ENCODE data around the gene ZNF540. TPM values are rescaled to one million over a fixed set of nuclear protein-coding genes. Genes with fewer than 3 reads are reported as not detected.

The ZNF540 gene
- total and polyA plus RNA-seq, 2 of the 8 experiments (the other 6 are each of a cell fraction or from before 2014, with no cell fraction given) = 0.15 to 0.17 TPM

DNA sequence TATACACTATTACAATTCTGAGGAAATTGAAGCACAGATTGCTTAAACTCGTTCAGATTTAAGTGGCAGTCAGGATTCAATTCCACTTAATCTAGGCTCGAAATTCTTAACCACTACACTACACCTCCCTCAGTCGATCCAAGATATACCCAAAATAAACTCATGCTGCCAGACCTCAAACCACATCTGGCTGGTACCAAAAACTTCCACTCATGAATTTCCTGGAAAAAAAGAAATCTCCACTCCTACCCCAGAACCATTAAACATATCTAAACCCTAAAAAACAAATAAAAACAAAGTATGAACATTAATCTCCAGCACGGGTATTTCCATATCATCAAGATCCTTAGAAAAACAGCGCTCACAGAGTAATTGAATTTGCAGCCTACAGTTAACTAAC, 59.4 kb downstream of the ZNF540 start (continued):
- TF ChIP-seq, protein P1, sequence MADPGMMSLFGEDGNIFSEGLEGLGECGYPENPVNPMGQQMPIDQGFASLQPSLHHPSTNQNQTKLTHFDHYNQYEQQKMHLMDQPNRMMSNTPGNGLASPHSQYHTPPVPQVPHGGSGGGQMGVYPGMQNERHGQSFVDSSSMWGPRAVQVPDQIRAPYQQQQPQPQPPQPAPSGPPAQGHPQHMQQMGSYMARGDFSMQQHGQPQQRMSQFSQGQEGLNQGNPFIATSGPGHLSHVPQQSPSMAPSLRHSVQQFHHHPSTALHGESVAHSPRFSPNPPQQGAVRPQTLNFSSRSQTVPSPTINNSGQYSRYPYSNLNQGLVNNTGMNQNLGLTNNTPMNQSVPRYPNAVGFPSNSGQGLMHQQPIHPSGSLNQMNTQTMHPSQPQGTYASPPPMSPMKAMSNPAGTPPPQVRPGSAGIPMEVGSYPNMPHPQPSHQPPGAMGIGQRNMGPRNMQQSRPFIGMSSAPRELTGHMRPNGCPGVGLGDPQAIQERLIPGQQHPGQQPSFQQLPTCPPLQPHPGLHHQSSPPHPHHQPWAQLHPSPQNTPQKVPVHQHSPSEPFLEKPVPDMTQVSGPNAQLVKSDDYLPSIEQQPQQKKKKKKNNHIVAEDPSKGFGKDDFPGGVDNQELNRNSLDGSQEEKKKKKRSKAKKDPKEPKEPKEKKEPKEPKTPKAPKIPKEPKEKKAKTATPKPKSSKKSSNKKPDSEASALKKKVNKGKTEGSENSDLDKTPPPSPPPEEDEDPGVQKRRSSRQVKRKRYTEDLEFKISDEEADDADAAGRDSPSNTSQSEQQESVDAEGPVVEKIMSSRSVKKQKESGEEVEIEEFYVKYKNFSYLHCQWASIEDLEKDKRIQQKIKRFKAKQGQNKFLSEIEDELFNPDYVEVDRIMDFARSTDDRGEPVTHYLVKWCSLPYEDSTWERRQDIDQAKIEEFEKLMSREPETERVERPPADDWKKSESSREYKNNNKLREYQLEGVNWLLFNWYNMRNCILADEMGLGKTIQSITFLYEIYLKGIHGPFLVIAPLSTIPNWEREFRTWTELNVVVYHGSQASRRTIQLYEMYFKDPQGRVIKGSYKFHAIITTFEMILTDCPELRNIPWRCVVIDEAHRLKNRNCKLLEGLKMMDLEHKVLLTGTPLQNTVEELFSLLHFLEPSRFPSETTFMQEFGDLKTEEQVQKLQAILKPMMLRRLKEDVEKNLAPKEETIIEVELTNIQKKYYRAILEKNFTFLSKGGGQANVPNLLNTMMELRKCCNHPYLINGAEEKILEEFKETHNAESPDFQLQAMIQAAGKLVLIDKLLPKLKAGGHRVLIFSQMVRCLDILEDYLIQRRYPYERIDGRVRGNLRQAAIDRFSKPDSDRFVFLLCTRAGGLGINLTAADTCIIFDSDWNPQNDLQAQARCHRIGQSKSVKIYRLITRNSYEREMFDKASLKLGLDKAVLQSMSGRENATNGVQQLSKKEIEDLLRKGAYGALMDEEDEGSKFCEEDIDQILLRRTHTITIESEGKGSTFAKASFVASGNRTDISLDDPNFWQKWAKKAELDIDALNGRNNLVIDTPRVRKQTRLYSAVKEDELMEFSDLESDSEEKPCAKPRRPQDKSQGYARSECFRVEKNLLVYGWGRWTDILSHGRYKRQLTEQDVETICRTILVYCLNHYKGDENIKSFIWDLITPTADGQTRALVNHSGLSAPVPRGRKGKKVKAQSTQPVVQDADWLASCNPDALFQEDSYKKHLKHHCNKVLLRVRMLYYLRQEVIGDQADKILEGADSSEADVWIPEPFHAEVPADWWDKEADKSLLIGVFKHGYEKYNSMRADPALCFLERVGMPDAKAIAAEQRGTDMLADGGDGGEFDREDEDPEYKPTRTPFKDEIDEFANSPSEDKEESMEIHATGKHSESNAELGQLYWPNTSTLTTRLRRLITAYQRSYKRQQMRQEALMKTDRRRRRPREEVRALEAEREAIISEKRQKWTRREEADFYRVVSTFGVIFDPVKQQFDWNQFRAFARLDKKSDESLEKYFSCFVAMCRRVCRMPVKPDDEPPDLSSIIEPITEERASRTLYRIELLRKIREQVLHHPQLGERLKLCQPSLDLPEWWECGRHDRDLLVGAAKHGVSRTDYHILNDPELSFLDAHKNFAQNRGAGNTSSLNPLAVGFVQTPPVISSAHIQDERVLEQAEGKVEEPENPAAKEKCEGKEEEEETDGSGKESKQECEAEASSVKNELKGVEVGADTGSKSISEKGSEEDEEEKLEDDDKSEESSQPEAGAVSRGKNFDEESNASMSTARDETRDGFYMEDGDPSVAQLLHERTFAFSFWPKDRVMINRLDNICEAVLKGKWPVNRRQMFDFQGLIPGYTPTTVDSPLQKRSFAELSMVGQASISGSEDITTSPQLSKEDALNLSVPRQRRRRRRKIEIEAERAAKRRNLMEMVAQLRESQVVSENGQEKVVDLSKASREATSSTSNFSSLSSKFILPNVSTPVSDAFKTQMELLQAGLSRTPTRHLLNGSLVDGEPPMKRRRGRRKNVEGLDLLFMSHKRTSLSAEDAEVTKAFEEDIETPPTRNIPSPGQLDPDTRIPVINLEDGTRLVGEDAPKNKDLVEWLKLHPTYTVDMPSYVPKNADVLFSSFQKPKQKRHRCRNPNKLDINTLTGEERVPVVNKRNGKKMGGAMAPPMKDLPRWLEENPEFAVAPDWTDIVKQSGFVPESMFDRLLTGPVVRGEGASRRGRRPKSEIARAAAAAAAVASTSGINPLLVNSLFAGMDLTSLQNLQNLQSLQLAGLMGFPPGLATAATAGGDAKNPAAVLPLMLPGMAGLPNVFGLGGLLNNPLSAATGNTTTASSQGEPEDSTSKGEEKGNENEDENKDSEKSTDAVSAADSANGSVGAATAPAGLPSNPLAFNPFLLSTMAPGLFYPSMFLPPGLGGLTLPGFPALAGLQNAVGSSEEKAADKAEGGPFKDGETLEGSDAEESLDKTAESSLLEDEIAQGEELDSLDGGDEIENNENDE (IDR thresholded peaks at IDR 0.05; ENCODE audit: insufficient replicate concordance, low read length) = no peak
- TF ChIP-seq CHD1 (IDR thresholded peaks at IDR 0.05; ENCODE audit: low read depth, low read length) = no peak

Measured in H1 (cell line).